Vein endothelial cell (primary cell): ENCODE measurements around the gene HSFY2. TPM values are rescaled to one million over a fixed set of nuclear protein-coding genes. Genes with fewer than 3 reads are reported as not detected.

ENCODE experiments used
- small RNA-seq: library from RNA; depleted of rRNA; stranded (forward); fragments of <200 nt; gene quantifications from one replicate; pipeline ENCODE3, GENCODE V24; 2012
- total RNA-seq: library from RNA; depleted of rRNA; stranded (reverse); fragments of >200 nt; gene quantifications from 2 replicates; pipeline ENCODE4 v1.2.3, GENCODE V29; 2012

HSFY2 gene
- total RNA-seq: not detected in 2 replicates

GRCh38 chrY:18773635-18774034, at the start of gene HSFY2:
HSFY2 (minus strand) TSS chrY:18773735; CDS start chrY:18773618, 117 bp downstream.

Small RNA genes within 50 kb of the gene (small RNA-seq; reads per million reads assigned to genes)
- not detected for gene GPM6BP2

Other genes starting within 250 kb of the HSFY2 start
- gene HSFY1, start 227.0 kb downstream of the HSFY2 start, total RNA-seq: not detected in 2 replicates